H1 (cell line): ENCODE results near the gene TCERG1. TPM values are rescaled to one million over a fixed set of nuclear protein-coding genes. Genes with fewer than 3 reads are reported as not detected.

ENCODE experiments used
- CTCF ChIA-PET: fragments of 300-600 bp; sonication (Branson Sonifier 250); formaldehyde crosslinking; loops from one replicate; lab custom pipeline; 2021; ENCODE audit not compliant: partially characterized antibody; lab: Charles Lee
- POLR2A ChIA-PET: fragments of 300-600 bp; sonication (Branson Sonifier 250); formaldehyde crosslinking; loops from one replicate; lab custom pipeline; 2021; ENCODE audit warnings: inconsistent platforms; ENCODE audit not compliant: partially characterized antibody; lab: Charles Lee
- DNase-seq, 2 experiments: peaks; one replicate each; pipeline versions ENCODE4 v3.0.0 to v3.0.0-alpha.2; 2010 to 2022; ENCODE audit warnings: low spot score in 2 of 2, low read depth in 1 of 2, mixed read lengths in 1 of 2
- FAIRE-seq: peaks from 2 replicates; lab custom pipeline; 2011; peaks lifted over from hg19 to GRCh38; lab: Jason Lieb, UNC
- H2AFZ ChIP-seq: 2 replicates; pipeline ENCODE4 v1.8.1; 2012; ENCODE audit warnings: low read length, inconsistent platforms
- H2AK5ac ChIP-seq: 2 replicates; pipeline ENCODE4 v1.6.1; 2013; ENCODE audit warnings: low read depth, low read length
- H2BK120ac ChIP-seq: replicated peaks from 2 replicates; pipeline ENCODE3; 2013; ENCODE audit warnings: low read depth, low read length, inconsistent platforms
- H2BK12ac ChIP-seq: 2 replicates; pipeline ENCODE4 v1.6.1; 2013; ENCODE audit warnings: low read depth, low read length
- H2BK15ac ChIP-seq: 2 replicates; pipeline ENCODE4 v1.6.1; 2013; ENCODE audit warnings: low read length
- H2BK20ac ChIP-seq: 2 replicates; pipeline ENCODE4 v1.6.1; 2013; ENCODE audit warnings: low read length
- H2BK5ac ChIP-seq: 2 replicates; pipeline ENCODE4 v1.6.1; 2013; ENCODE audit warnings: low read depth, low read length
- H3K14ac ChIP-seq: 2 replicates; pipeline ENCODE4 v1.6.1; 2013; ENCODE audit warnings: inconsistent platforms; ENCODE audit not compliant: insufficient read length
- H3K18ac ChIP-seq: 2 replicates; pipeline ENCODE4 v1.6.1; 2013; ENCODE audit warnings: low read length; ENCODE audit errors: extremely low read depth
- H3K23ac ChIP-seq: 2 replicates; pipeline ENCODE4 v1.6.1; 2013; ENCODE audit warnings: inconsistent platforms; ENCODE audit not compliant: insufficient read length
- H3K23me2 ChIP-seq: 2 replicates; pipeline ENCODE4 v1.6.1; 2013; ENCODE audit warnings: low read depth, low read length
- H3K27ac ChIP-seq: 2 replicates; pipeline ENCODE4 v1.6.1; 2011; ENCODE audit warnings: low read depth, low read length, inconsistent platforms
- H3K27me3 ChIP-seq, 4 experiments: replicated peaks in 1 of 4; 1 replicate in 1 of 4; 2 replicates in 3 of 4; pipeline versions ENCODE4 v1.6.1 to v1.8.1; 2011 to 2013; ENCODE audit warnings: low read length in 3 of 4, mild to moderate bottlenecking in 3 of 4, inconsistent platforms in 2 of 4, mixed read lengths in 2 of 4, moderate library complexity in 1 of 4; ENCODE audit not compliant: control insufficient read depth in 3 of 4, insufficient read depth in 3 of 4; ENCODE audit errors: extremely low read depth in 1 of 4
- H3K36me3 ChIP-seq, 4 experiments: 2 replicates each; pipeline versions ENCODE4 v1.6.1 to v1.8.1; 2011 to 2013; ENCODE audit warnings: mild to moderate bottlenecking in 4 of 4, low read length in 3 of 4, moderate library complexity in 2 of 4, control low read depth in 1 of 4, inconsistent platforms in 1 of 4; ENCODE audit not compliant: insufficient read depth in 4 of 4, control insufficient read depth in 2 of 4
- H3K4ac ChIP-seq: replicated peaks from 2 replicates; pipeline ENCODE3; 2013; ENCODE audit warnings: low read length, low read depth, mixed read lengths, inconsistent platforms; ENCODE audit not compliant: insufficient read length
- H3K4me1 ChIP-seq, 4 experiments: replicated peaks in 1 of 4; 1 replicate in 1 of 4; 2 replicates in 3 of 4; pipeline versions ENCODE4 v1.6.1 to v1.8.1; 2011 to 2013; ENCODE audit warnings: low read length in 3 of 4, inconsistent platforms in 2 of 4, mixed read lengths in 1 of 4; ENCODE audit not compliant: insufficient read depth in 4 of 4, control insufficient read depth in 3 of 4
- H3K4me2 ChIP-seq, 2 experiments: 2 replicates each; pipeline versions ENCODE4 v1.6.1 to v1.8.1; 2011 to 2013; ENCODE audit warnings: low read depth in 2 of 2, low read length in 2 of 2, control low read depth in 1 of 2, inconsistent platforms in 1 of 2, mild to moderate bottlenecking in 1 of 2; ENCODE audit not compliant: insufficient read depth in 1 of 2
- H3K4me3 ChIP-seq, 4 experiments: fragments of 200-600, 300-600 bp in 1 of 4; sonication (generic), shearing (Covaris generic), sonication (Bioruptor Twin) in 1 of 4; 2 replicates each; pipeline versions ENCODE4 v1.5.1 to v1.8.1; 2011 to 2016; ENCODE audit warnings: low read length in 4 of 4, low read depth in 3 of 4, control low read depth in 2 of 4, inconsistent platforms in 2 of 4, mild to moderate bottlenecking in 2 of 4, mixed read lengths in 1 of 4, moderate library complexity in 1 of 4; ENCODE audit not compliant: insufficient read depth in 2 of 4; ENCODE audit errors: extremely low read depth in 1 of 4
- H3K56ac ChIP-seq: replicated peaks from 2 replicates; pipeline ENCODE3; 2013; ENCODE audit warnings: low read depth, mild to moderate bottlenecking, mixed read lengths, low read length, inconsistent platforms; ENCODE audit not compliant: insufficient read length
- H3K79me1 ChIP-seq: 2 replicates; pipeline ENCODE4 v1.6.1; 2013; ENCODE audit warnings: low read depth, low read length, control low read depth
- H3K79me2 ChIP-seq, 2 experiments: 2 replicates each; pipeline versions ENCODE4 v1.6.1 to v1.8.1; 2012 to 2013; ENCODE audit warnings: low read length in 2 of 2, mild to moderate bottlenecking in 2 of 2, inconsistent platforms in 1 of 2; ENCODE audit not compliant: insufficient read depth in 2 of 2, control insufficient read depth in 1 of 2
- H3K9ac ChIP-seq, 4 experiments: replicated peaks in 1 of 4; 1 replicate in 1 of 4; 2 replicates in 3 of 4; pipeline versions ENCODE4 v1.6.1 to v1.8.1; 2011 to 2013; ENCODE audit warnings: low read depth in 3 of 4, low read length in 3 of 4, control low read depth in 2 of 4, mild to moderate bottlenecking in 2 of 4, moderate library complexity in 2 of 4, inconsistent platforms in 1 of 4; ENCODE audit errors: extremely low read depth in 1 of 4
- H3K9me3 ChIP-seq, 2 experiments: 2 replicates each; pipeline versions ENCODE4 v1.6.1 to v1.8.1; 2012 to 2013; ENCODE audit warnings: mild to moderate bottlenecking in 2 of 2, moderate library complexity in 2 of 2, control low read depth in 1 of 2, inconsistent platforms in 1 of 2, low read depth in 1 of 2, low read length in 1 of 2, mixed read lengths in 1 of 2; ENCODE audit not compliant: insufficient read depth in 2 of 2
- H4K20me1 ChIP-seq, 2 experiments: replicated peaks in 1 of 2; 2 replicates each; pipeline versions ENCODE3 to v1.8.1; 2011 to 2013; ENCODE audit warnings: inconsistent platforms in 2 of 2, low read length in 2 of 2, mild to moderate bottlenecking in 1 of 2; ENCODE audit not compliant: insufficient read depth in 2 of 2, control insufficient read depth in 1 of 2
- H4K5ac ChIP-seq: 2 replicates; pipeline ENCODE4 v1.6.1; 2013; ENCODE audit warnings: low read length, low read depth, mixed read lengths, inconsistent platforms; ENCODE audit not compliant: insufficient read length
- H4K8ac ChIP-seq: 2 replicates; pipeline ENCODE4 v1.8.0; 2013; ENCODE audit warnings: mild to moderate bottlenecking, moderate library complexity, low read length, inconsistent platforms; ENCODE audit not compliant: insufficient read depth; ENCODE audit errors: extremely low read depth
- H4K91ac ChIP-seq: replicated peaks from 2 replicates; pipeline ENCODE3; 2013; ENCODE audit warnings: low read length, mixed read lengths, inconsistent platforms; ENCODE audit not compliant: insufficient read length
- BCL11A ChIP-seq, 2 experiments: IDR thresholded peaks; one replicate each; pipeline ENCODE4 v1.6.1; 2011; ENCODE audit warnings: low read depth in 2 of 2, low read length in 2 of 2, mild to moderate bottlenecking in 2 of 2
- BRCA1 ChIP-seq: IDR thresholded peaks from 2 replicates; pipeline ENCODE4 v1.6.1; 2012; ENCODE audit warnings: low read depth, low read length, improper control_type of control experiment
- CBX8 ChIP-seq: fragments of 300-800, 300-1000 bp; sonication (generic); IDR thresholded peaks from 2 replicates; pipeline ENCODE4 v1.7.1; 2016; ENCODE audit warnings: low read depth, low read length, borderline replicate concordance
- CTCF ChIP-seq, 3 experiments: IDR thresholded peaks; 1 replicate in 2 of 3; 2 replicates in 1 of 3; pipeline versions ENCODE4 v1.5.1 to v1.6.1; 2011; ENCODE audit warnings: low read length in 3 of 3, mild to moderate bottlenecking in 3 of 3, inconsistent platforms in 2 of 3, low read depth in 1 of 3, moderate library complexity in 1 of 3; ENCODE audit not compliant: insufficient read depth in 1 of 3; ENCODE audit errors: control extremely low read depth in 1 of 3
- EP300 ChIP-seq, 2 experiments: IDR thresholded peaks; 1 replicate in 1 of 2; 2 replicates in 1 of 2; pipeline ENCODE4 v1.6.1; 2011 to 2012; ENCODE audit warnings: low read depth in 2 of 2, low read length in 2 of 2, mild to moderate bottlenecking in 2 of 2, borderline replicate concordance in 1 of 2, inconsistent platforms in 1 of 2, moderate library complexity in 1 of 2
- JUND ChIP-seq: IDR thresholded peaks from 2 replicates; pipeline ENCODE4 v1.6.1; 2011; ENCODE audit warnings: mild to moderate bottlenecking, improper control_type of control experiment, low read length
- POU5F1 ChIP-seq: IDR thresholded peaks from 2 replicates; pipeline ENCODE4 v1.6.1; 2011; ENCODE audit warnings: low read depth, mild to moderate bottlenecking, low read length, moderate library complexity
- TAF7 ChIP-seq: optimal IDR thresholded peaks from 2 replicates; pipeline ENCODE3; 2011; ENCODE audit warnings: low read depth, mild to moderate bottlenecking, inconsistent platforms, low read length, moderate library complexity, borderline replicate concordance
- USF2 ChIP-seq: IDR thresholded peaks from 2 replicates; pipeline ENCODE4 v1.6.1; 2011; ENCODE audit warnings: low read length, improper control_type of control experiment
- WGBS, 2 experiments: shearing (Covaris generic) in 1 of 2; methylation state at CpG; one replicate each; pipeline versions ENCODE4 v1.1.6 to v1.1.7; 2013 to 2015; ENCODE audit warnings: low lambda C conversion rate in 2 of 2, mixed read lengths in 2 of 2, inconsistent platforms in 1 of 2, low coverage in 1 of 2, missing lambda C conversion rate in 1 of 2; ENCODE audit not compliant: insufficient replicate concordance in 2 of 2, insufficient coverage in 1 of 2, insufficient read length in 1 of 2; ENCODE audit errors: extremely low coverage in 1 of 2, missing lambda C conversion rate in 1 of 2; 5-methylcytosine and 5-hydroxymethylcytosine counted together
- polyA plus RNA-seq, 7 experiments: library from polyadenylated mRNA; depleted of rRNA in 3 of 7; stranded (reverse) in 5 of 7; unstranded in 2 of 7; fragments of >200 nt in 5 of 7; fragments of 200-250 nt in 2 of 7; gene quantifications; 1 replicate in 5 of 7; 2 replicates in 1 of 7; 4 replicates in 1 of 7; pipeline versions ENCODE4 v1.2.1 to v1.2.3, GENCODE V29; 2011 to 2013; ENCODE audit warnings: missing spikeins in 2 of 7, mixed read lengths in 2 of 7
- total RNA-seq: library from RNA; stranded (reverse); fragmentation: NEBNext Ultra II Directional; extraction: Animal tissue kit (Norgen Biotek cat#: 25700); gene quantifications from 2 replicates; pipeline ENCODE4 v1.2.1, GENCODE V29; 2021

The TCERG1 gene
- total and polyA plus RNA-seq, 2 of the 8 experiments (the other 6 are each of a cell fraction or from before 2014, with no cell fraction given): 105 to 122 TPM

- Histone ChIP-seq H2BK120ac (no peak overlapping the region), H3K4me3 (no peak overlapping the region), H4K8ac (no peak overlapping the region), H2BK5ac (no peak overlapping the region), H3K23me2 (no peaks in the 10 kb centered on the region), H2AFZ (no peak overlapping the region), H3K4me2 (no peak overlapping the region), H4K5ac (no peak overlapping the region), H2BK12ac (no peak overlapping the region), H3K27me3 (no peaks in the 10 kb centered on the region), H4K20me1 (peaks cover 1 to 2% of the 10 kb centered on the region in 2 experiments), H2BK15ac (no peak overlapping the region), H3K56ac (no peak overlapping the region), H3K4me1 (no peaks in the 10 kb centered on the region), H3K27ac (no peak overlapping the region), H3K79me2 (0 out of 4 replicates have a peak, but pooled peaks cover 0 to 10% of the 10 kb centered on the region in 2 experiments), H3K4ac (no peak overlapping the region), H3K18ac (no peak overlapping the region), H4K91ac (no peak overlapping the region), H2AK5ac (no peak overlapping the region), H2BK20ac (no peak overlapping the region), H3K9me3 (no peaks in the 10 kb centered on the region), H3K23ac (no peak overlapping the region), H3K36me3 (peaks cover 12 to 74% (median 38%) of the 10 kb centered on the region in 4 experiments), H3K9ac (no peak overlapping the region), H3K79me1 (no peaks in the 10 kb centered on the region), H3K14ac (no peak overlapping the region)
- ChIA-PET POLR2A (no interaction called here), CTCF (interaction anchor here (0.7 kb wide), 1 partner anchor 345 kb away, joined by 3 read pairs; no protein-coding TSS in a partner anchor)
- WGBS, 2 experiments: 81% methylated on average over 4 of the region's 4 CpGs; no CpG with 5 or more reads in 1 of the 2 experiments
- DNase-seq (no peak), FAIRE-seq (no peak)
- no peak for TF ChIP-seq USF2
- TF ChIP-seq CTCF (IDR thresholded peaks at IDR 0.05; ENCODE audit: control extremely low read depth in 1 of 3, insufficient read depth in 1 of 3, low read depth in 1 of 3, low read length in 3 of 3): no peak
- TF ChIP-seq EP300 (IDR thresholded peaks at IDR 0.05; ENCODE audit: borderline replicate concordance in 1 of 2, low read depth in 2 of 2, low read length in 2 of 2): no peak
- TF ChIP-seq CBX8: no peak
- TF ChIP-seq TAF7: no peak
- no peak for TF ChIP-seq JUND
- TF ChIP-seq BRCA1: no peak
- no peak for TF ChIP-seq BCL11A (IDR thresholded peaks at IDR 0.05; ENCODE audit: low read depth in 2 of 2, low read length in 2 of 2)
- no peak for TF ChIP-seq POU5F1
Measured at GRCh38 chr5:146475190-146475780, 28.2 kb downstream of the TCERG1 start.
